Stimulated activated memory B cell treated with anti-CD40 and anti-IgM and Interleukin-4, amounts not matched to agents 10 μg/mL and 1 μg/mL and 100 μg/mL, for 72 hours (primary cell): ENCODE data around the gene MYH14.
A peak's percentile ranks its signal among the peaks of the same experiment; 100 is the strongest.
"Not testable (repeated sequence)": the region's sequence is repeated elsewhere in the genome, so short reads cannot be mapped to it uniquely, and the experiment has no call there.

Experiments
- ATAC-seq: fragments of 150-1000 bp; cut with Tn5 transposase; 2 replicates; pipeline ENCODE4 v1.10.0; 2021
- H3K27ac Mint-ChIP-seq: one replicate; pipeline ENCODE4 v1.8.0; 2022; ENCODE audit warnings: mild to moderate bottlenecking, mixed read lengths
- H3K27me3 Mint-ChIP-seq: one replicate; pipeline ENCODE4 v1.8.0; 2022; ENCODE audit warnings: mixed read lengths
- H3K36me3 Mint-ChIP-seq: one replicate; pipeline ENCODE4 v1.8.0; 2022; ENCODE audit warnings: mixed read lengths
- H3K4me1 Mint-ChIP-seq: one replicate; pipeline ENCODE4 v1.8.0; 2022; ENCODE audit warnings: mixed read lengths
- H3K4me3 Mint-ChIP-seq: one replicate; pipeline ENCODE4 v1.8.0; 2022; ENCODE audit warnings: mild to moderate bottlenecking, moderate library complexity, mixed read lengths
- H3K9me3 Mint-ChIP-seq: one replicate; pipeline ENCODE4 v1.8.0; 2022; ENCODE audit warnings: mixed read lengths

The MYH14 gene

DNA sequence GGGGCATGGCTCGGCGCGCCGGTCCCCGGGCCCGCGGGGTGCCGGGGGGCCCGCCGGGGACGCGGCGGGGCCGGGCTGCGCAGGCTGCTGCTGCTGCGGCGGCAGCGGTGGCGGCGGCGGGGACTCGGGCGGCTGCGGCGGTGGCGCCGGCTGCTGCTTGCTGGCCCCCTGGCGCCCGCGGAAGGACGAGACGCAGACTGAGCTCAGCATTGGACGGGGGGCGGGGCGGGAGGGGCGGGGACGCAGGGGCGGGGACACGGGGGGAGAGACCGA is 125.4 kb downstream of the MYH14 start:
- H3K36me3 Mint-ChIP-seq: peaks cover 25% of the 10 kb centered on the region
- H3K27me3 Mint-ChIP-seq: peaks cover 14% of the 10 kb centered on the region
- peaks cover 80% of the 10 kb centered on the region for H3K4me1 Mint-ChIP-seq
- H3K27ac Mint-ChIP-seq: no peak overlapping the region
- peak overlapping the region; percentile 85 for H3K4me3 Mint-ChIP-seq
- H3K9me3 Mint-ChIP-seq: no peaks in the 10 kb centered on the region
- no peak for ATAC-seq

DNA sequence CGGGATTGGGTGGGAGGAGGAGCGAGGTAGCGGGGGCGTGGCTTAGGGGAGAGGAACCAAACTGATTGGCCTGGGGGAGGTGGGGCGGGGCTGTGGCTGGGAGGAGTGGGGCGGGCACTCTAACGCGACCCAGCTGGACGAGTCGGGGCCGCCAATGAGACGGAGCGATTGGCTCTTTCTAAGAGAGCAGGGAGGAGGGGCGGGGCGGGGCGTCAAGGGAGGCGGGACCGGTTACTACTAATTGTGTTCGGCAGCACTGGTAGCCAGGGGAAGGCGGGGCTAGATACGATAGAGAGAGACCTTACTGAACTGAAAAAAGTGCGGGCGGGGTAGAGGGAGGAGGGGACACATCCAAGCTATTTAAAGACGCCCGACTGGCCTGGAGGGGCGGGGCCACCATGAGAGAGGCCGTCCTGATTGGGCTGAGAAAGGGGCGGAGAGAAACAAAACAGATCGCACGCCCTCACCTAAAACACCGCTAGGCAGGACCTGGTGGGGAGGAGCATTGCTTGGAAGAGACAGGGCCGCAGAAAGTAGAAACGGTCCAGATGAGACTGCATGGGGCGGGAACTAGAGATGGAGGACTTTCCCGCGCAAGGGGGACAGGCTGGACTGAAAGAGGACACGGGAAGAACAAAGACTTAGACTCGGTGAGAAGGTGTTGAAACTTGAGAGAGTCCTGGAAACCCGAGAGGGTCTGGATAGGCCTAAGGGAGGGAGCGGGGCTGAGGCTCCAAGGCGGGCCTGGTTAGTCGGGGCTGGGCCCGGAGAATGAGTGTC is 125.9 kb downstream of the MYH14 start, which contains the start of gene KCNC3:
TSS of gene KCNC3 (minus strand) at position 232 of the 780 bp plus-strand sequence. CDS start 295 bp downstream, outside the sequence.
- ATAC-seq: peak; percentile 79
- peaks cover 14% of the 10 kb centered on the region for H3K27me3 Mint-ChIP-seq
- H3K4me1 Mint-ChIP-seq: peaks cover 84% of the 10 kb centered on the region
- H3K36me3 Mint-ChIP-seq: peaks cover 25% of the 10 kb centered on the region
- H3K27ac Mint-ChIP-seq: peak within 1 kb of the TSS; percentile 88
- H3K4me3 Mint-ChIP-seq: peak within 1 kb of the TSS; percentile 85
- no peaks in the 10 kb centered on the region for H3K9me3 Mint-ChIP-seq

DNA sequence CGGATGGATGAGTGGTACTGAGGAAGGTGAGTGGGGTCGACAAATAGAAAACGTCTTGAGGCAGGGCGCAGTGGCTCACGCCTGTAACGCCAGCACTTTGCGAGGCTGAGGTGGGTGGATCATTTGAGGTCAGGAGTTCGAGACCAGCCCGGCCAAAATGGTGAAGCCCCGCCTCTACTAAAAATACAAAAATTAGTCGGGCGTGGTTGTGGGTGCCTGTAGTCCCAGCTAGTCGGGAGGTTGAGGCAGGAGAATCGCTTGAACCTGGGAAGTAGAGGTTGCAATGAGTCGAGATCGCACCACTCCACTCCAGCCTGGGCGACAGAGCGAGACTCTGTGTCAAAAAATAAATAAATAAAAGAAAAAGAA is 126.5 kb downstream of the MYH14 start:
- H3K36me3 Mint-ChIP-seq: peaks cover 25% of the 10 kb centered on the region
- H3K9me3 Mint-ChIP-seq, ATAC-seq: not testable (repeated sequence)
- peaks cover 84% of the 10 kb centered on the region for H3K4me1 Mint-ChIP-seq
- peak overlapping the region; percentile 88 for H3K27ac Mint-ChIP-seq
- H3K4me3 Mint-ChIP-seq: peak overlapping the region; percentile 85
- peaks cover 14% of the 10 kb centered on the region for H3K27me3 Mint-ChIP-seq

DNA sequence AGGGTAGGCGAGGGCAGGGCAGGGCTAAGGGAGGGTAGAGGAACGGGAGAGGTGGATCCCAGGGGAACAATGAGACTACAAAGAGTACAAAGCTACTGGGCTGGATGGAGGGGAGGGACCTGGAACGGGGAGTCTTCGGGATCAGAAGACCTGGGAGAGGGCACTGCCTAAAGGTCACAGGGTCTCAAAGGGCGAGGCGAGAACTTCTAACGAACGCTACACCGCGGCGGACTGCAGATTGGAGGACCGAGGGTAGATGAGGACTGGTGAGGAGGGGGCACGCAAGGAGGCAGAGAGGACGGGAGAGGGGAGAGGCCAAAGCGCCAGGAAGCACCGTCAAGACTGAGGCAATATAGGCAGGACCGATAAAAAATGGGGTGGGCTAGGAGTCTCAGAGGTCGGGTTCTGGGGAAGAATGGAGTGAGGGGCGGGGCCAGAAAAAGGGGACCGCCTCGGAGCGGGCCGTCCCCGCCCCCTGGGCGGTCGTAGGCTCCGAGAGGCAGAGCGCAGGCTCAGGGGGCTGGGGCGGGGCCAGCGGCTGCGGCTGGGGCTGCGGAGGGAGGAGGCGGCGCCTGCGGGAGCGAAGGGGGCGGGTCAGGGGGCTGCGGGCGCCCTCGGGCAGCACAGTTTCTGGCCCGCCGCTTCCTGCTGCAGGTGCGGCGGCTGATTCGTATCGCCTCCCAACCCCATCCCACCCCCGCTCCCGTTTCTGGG is 127.1 kb downstream of the MYH14 start:
- Mint-ChIP-seq H3K4me1 (peaks cover 86% of the 10 kb centered on the region), H3K27ac (peak overlapping the region; percentile 88), H3K9me3 (no peaks in the 10 kb centered on the region), H3K36me3 (peaks cover 30% of the 10 kb centered on the region), H3K4me3 (peak overlapping the region; percentile 85), H3K27me3 (peaks cover 14% of the 10 kb centered on the region)
- peak; percentile 64 for ATAC-seq

DNA sequence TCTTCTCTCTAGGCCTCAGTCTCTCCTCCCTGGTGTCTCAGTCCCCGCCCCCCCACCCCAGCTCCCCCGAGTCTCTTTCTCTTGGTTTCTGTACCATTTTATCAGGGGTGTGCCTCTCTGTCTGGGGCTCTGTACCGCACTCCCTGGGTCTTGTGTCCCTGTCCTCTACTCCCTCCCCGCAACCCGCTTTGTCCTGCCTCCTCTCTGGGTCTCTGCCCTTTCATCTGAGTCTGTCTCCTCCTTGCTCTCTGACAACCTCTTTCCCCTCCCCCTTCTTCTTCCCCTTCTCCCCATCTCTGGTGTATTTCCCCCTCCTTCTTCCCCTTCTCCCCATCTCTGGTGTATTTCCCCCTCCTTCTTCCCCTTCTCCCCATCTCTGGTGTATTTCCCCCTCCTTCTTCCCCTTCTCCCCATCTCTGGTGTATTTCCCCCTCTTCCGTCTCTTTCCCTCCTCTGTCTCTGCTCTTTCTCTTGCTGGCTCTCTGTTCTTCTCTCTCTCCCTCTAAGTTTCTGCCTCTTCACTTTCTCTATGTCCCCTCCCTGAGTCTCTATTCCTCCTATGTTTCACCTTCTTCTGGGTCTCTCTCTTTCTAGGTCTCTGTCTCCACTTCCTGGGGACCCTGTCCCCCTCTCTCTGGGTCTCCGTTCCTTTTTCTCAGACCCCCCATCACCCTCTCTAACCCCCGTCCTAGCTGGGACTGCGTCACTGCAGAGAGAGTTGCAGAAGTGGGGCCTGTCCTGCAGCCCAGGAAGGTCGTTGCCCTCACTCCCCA is 128.0 kb downstream of the MYH14 start:
- no peak for ATAC-seq
- H3K9me3 Mint-ChIP-seq: no peaks in the 10 kb centered on the region
- peaks cover 84% of the 10 kb centered on the region for H3K4me1 Mint-ChIP-seq
- peak overlapping the region; percentile 72 for H3K4me3 Mint-ChIP-seq
- H3K36me3 Mint-ChIP-seq: peaks cover 38% of the 10 kb centered on the region
- H3K27me3 Mint-ChIP-seq: peaks cover 14% of the 10 kb centered on the region
- peak overlapping the region; percentile 88 for H3K27ac Mint-ChIP-seq

DNA sequence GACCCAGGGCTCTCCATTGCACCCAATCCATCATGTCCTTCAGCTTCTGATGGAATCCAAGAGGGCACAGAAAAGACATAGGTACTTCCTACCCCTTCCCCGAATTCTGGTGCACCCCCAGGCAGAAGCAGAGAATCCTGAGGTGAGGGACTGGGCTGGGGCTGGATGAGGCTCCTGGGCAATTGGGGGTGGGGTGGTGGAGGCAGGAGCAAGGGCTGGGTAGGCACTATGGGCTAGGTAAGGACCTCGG is 128.5 kb downstream of the MYH14 start:
- no peak for ATAC-seq
- Mint-ChIP-seq H3K36me3 (peaks cover 42% of the 10 kb centered on the region), H3K9me3 (no peaks in the 10 kb centered on the region), H3K27ac (peak overlapping the region; percentile 88), H3K27me3 (peaks cover 10% of the 10 kb centered on the region), H3K4me3 (peak overlapping the region; percentile 72), H3K4me1 (peaks cover 83% of the 10 kb centered on the region)

DNA sequence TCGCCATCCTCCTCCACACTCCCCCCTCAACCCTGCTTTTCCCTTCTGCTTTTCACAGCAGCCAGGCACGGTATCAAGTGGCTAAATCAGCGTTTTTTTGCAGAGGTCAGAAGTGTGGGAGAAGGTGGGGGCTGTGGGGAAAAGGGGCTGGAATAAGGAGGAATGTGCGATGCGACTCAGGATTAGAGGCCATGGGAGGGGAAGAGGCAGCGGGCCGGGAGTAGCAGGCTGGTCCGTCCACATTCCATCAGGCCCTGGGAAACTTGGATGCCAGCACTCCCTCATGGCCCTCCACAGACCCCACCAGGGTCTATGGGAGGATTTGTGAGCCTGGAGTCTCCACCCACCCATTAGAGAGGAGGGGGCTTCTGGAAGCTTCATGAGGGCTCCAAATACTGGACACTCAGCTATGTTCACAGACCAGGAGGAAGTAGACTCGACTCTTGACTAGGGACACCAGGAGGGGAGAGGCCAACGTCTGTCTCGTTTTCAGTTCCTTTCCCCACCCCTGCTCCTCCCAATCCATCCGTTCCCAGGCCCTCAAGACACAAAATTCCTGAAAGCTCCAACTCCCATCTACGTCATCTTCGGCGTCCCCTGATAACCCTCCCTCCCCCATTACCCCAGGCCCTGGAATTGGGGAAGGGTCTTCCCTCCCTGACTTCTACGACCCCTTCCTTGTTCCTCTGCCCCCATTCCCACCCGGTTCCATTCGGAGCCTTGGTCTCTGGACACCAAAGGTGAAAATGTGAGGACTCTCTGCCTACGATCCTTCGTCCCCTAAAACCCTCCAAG is 129.0 kb downstream of the MYH14 start:
- no peak for ATAC-seq
- peaks cover 5% of the 10 kb centered on the region for H3K27me3 Mint-ChIP-seq
- peak overlapping the region; percentile 88 for H3K27ac Mint-ChIP-seq
- H3K4me1 Mint-ChIP-seq: peaks cover 83% of the 10 kb centered on the region
- peak overlapping the region; percentile 72 for H3K4me3 Mint-ChIP-seq
- peaks cover 42% of the 10 kb centered on the region for H3K36me3 Mint-ChIP-seq
- H3K9me3 Mint-ChIP-seq: no peaks in the 10 kb centered on the region

DNA sequence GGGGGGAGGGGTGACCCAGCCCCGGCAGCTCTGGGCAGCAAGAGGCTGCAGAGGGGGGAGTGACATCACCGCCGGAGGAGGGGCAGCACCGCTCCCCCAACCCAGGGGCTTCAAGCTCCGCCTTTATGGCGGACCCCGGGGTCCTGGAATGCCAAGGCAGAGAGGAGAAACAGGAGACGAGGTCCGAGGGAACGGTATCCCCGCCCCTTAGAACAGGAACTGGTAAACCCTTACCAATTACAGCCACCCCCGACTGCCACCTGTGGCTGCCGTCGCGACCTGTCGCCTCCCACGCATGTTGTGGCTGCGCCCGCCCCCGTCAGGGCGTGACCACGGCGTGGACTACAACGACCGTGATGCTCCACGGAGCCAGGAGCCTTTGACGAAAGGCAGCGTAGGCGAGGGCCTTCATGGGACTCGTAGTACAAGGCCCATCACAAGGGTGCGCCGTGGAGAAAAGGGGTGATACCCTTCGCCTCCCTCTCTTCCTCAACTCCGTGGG is 129.9 kb downstream of the MYH14 start:
- Mint-ChIP-seq H3K4me1 (peaks cover 86% of the 10 kb centered on the region), H3K4me3 (peak overlapping the region; percentile 72), H3K27ac (peak overlapping the region; percentile 88), H3K36me3 (peaks cover 47% of the 10 kb centered on the region), H3K27me3 (no peaks in the 10 kb centered on the region), H3K9me3 (no peaks in the 10 kb centered on the region)
- peak; percentile 66 for ATAC-seq

DNA sequence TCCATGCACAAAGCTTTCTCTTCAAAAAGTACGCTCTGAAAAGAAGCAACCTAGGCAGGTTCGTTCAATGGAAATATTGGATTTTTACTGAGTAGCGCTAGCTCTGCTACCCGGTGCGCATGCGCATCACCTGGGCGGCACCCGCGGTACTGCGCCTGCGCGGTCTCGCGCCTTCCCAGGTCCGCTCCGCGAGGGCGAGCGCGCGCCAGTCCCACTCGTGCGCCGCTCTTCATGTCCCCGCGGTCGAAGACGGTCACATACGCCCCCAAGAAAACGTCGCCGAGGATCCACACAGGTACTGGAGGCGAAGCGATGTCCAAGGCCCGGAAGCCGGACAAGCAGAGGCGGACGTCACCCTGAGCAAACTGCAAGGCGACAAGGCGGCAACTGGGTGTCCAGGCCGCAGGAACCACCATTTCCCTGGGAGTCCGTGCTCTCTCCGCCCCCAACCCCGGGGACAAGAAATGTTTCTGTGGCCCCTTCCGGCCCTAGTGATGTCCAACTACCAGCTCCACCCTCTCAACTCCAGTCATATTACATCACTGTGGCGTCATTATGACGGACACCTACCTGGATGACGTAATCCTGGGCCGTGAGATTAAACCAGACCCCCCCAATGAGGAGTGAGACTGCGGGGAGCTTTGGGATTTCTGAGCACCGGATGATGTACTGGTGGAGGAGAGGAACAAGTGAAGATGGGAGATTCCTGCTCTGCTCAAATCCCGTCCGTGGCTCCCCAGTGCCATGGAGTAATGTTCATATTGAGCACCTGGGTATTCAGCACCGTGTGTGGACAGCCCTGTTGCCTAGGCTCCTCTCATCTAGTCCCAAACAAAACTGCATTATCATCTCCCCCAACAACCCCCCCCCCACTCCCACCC is 130.6 kb downstream of the MYH14 start:
- H3K4me1 Mint-ChIP-seq: peaks cover 90% of the 10 kb centered on the region

DNA sequence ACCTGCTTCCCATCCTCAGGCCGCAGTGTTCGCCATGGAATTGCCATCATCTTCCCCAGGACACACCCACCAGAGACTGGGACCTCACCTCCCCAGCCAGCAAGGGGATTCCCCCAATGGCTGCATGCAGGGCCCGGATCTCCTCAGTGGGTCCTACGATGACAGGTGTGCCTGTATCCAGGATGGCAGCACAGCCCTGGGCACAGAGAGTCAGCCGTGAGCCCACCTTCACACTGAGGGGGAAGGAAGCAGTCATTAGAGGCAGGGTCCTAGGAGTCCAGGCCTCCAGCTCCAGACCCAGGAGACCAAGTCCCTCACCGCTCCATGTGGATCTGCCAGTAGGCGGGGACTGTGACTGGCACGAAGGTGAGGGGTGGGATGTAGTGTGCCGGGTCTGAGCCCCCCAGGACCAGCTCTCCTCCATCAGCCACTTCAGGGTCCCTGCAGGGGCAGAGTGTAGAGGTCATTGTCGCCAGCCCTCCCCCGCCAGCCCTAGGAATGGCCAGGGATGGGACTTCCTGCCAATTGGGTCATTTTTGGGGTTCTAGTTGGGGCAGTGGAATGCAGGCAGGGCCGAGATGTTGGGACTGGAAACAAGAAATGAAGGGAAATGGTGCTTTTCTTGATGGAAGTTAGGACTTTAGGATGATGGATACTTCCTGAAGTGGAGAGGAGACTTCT is 131.5 kb downstream of the MYH14 start:
- Mint-ChIP-seq H3K27ac (peak overlapping the region; percentile 88), H3K36me3 (peaks cover 60% of the 10 kb centered on the region), H3K27me3 (no peaks in the 10 kb centered on the region), H3K4me1 (peaks cover 90% of the 10 kb centered on the region), H3K4me3 (peak overlapping the region; percentile 66), H3K9me3 (no peaks in the 10 kb centered on the region)
- ATAC-seq: no peak

More for the DNA sequence above, 130.6 kb downstream of the MYH14 start:
- Mint-ChIP-seq H3K4me3 (peak overlapping the region; percentile 72), H3K9me3 (no peaks in the 10 kb centered on the region), H3K27me3 (no peaks in the 10 kb centered on the region), H3K36me3 (peaks cover 51% of the 10 kb centered on the region), H3K27ac (peak overlapping the region; percentile 88)
- peak; percentile 1 for ATAC-seq

DNA sequence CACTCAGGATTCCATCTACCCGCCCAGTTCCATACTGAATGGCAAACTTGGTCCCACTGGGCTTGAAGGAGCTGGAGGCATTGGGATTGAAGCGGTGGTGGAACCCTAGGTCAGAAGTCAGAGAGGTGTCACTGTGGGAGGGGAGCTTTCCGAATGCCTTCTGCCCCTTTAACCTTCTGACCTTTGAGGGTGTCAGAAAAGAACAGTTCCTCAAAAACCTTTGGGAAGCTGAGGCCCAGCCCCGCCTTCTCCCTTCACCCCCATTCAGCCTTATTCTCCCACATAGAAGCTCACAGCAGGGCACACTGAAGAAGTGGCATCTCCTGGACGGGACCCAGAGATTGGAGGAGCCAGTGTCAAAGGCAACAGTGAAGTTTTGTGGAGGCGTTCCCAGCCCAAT is 133.6 kb downstream of the MYH14 start:
- Mint-ChIP-seq H3K36me3 (peaks cover 73% of the 10 kb centered on the region), H3K27ac (peak overlapping the region; percentile 47), H3K4me1 (peaks cover 84% of the 10 kb centered on the region), H3K4me3 (peak overlapping the region; percentile 72)
- not testable (repeated sequence) for ATAC-seq, H3K27me3 Mint-ChIP-seq, H3K9me3 Mint-ChIP-seq

DNA sequence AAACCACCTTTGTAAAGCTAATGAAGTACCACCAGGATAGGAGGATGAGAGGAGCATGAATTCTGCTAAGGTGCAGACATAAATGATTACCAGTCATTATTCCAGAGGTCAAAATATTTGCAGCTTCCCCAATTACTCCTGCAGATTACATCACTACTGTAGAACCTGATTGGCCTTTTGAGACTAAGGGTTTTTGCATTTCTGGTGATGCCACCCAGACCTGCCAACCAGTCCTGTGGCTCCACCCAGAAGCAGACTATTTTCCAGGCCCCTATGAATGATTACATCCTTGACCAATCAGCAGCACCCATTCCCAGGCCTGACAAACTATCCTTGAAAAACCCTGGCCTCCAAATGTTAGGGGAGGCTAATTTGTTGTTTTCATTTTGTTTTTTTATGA is 136.9 kb downstream of the MYH14 start:
- H3K9me3 Mint-ChIP-seq: no peaks in the 10 kb centered on the region
- peaks cover 66% of the 10 kb centered on the region for H3K36me3 Mint-ChIP-seq
- H3K4me3 Mint-ChIP-seq: peak overlapping the region; percentile 78
- H3K27me3 Mint-ChIP-seq: no peaks in the 10 kb centered on the region
- peak overlapping the region; percentile 94 for H3K27ac Mint-ChIP-seq
- no peak for ATAC-seq
- peaks cover 64% of the 10 kb centered on the region for H3K4me1 Mint-ChIP-seq

DNA sequence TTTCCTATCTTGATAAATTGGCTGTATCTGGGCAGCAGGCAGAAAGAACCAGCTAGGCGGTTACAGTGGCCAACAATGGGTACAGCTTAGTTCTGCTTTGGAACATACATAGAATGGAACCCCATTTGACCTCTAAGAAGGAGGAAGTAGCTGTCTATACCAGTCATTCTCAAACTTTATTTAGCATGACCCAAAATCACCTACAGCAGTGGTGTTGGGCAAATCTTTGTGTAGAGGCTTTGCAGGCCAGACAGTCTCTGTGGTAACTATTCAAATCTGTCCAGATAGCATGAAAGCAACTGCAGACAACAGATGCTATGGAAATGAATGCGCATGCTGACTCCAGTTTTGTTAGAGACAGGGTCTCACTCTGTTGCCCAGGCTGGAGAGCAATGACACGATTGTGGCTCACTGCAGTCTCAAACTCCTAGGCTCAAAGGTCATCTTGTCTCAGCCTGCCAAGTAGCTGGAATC is 137.7 kb downstream of the MYH14 start:
- H3K4me1 Mint-ChIP-seq: peaks cover 64% of the 10 kb centered on the region
- ATAC-seq: peak; percentile 87
- H3K27ac Mint-ChIP-seq: peak overlapping the region; percentile 94
- H3K9me3 Mint-ChIP-seq: no peaks in the 10 kb centered on the region
- peaks cover 62% of the 10 kb centered on the region for H3K36me3 Mint-ChIP-seq
- H3K4me3 Mint-ChIP-seq: peak overlapping the region; percentile 78
- H3K27me3 Mint-ChIP-seq: no peaks in the 10 kb centered on the region
